HG03045 (cell line): ENCODE results near the gene ID2.
"Not testable (repeated sequence)": the region's sequence is repeated elsewhere in the genome, so short reads cannot be mapped to it uniquely, and the experiment has no call there.

Experiments used
- ATAC-seq: cut with Tn5 transposase; IDR thresholded peaks from one replicate; pipeline ENCODE4 v1.9.1; 2021; ENCODE audit warnings: mild to moderate bottlenecking, moderate library complexity; ENCODE audit not compliant: unreplicated experiment

The ID2 gene

GRCh38 chr2:8725838-8726237 is 44.0 kb downstream of the ID2 start:
- no peak for ATAC-seq

- no peak for ATAC-seq
Observed at GRCh38 chr2:8728305-8729015, 46.6 kb downstream of the ID2 start.

- not testable (repeated sequence) for ATAC-seq
Observed at GRCh38 chr2:8729101-8729500, 47.2 kb downstream of the ID2 start.

- ATAC-seq, result no peak
Observed at GRCh38 chr2:8729939-8730338, 48.1 kb downstream of the ID2 start.

- ATAC-seq, result no peak
Observed at GRCh38 chr2:8732601-8733000, 50.7 kb downstream of the ID2 start.
